Right lung (tissue), 5 donors: ENCODE measurements around the gene GAREM2. TPM values are rescaled to one million over a fixed set of nuclear protein-coding genes. Genes with fewer than 3 reads are reported as not detected.

ENCODE experiments used
- DNase-seq, 2 donors: peaks; one replicate each; pipeline ENCODE4 v3.0.0-alpha.2; 2013
- polyA plus RNA-seq, 5 donors: library from polyadenylated mRNA; unstranded; fragments of 120-200 nt; gene quantifications; one replicate each; pipeline versions ENCODE4 v1.2.1 to v1.2.3, GENCODE V29; 2013; ENCODE audit warnings: inconsistent platforms in 1 of 5, low replicate concordance in 1 of 5; ENCODE audit not compliant: insufficient read length in 5 of 5, insufficient read depth in 1 of 5

The GAREM2 gene
- polyA plus RNA-seq, 5 donors, result 6.5 to 9.0 (median 8.0) TPM

GRCh38 chr2:26168785-26169184, 4.1 kb upstream of the GAREM2 start:
- no peak for DNase-seq

- DNase-seq, result no peak
These were observed 3.7 kb upstream of the GAREM2 start for GRCh38 chr2:26169226-26169625.

DNA sequence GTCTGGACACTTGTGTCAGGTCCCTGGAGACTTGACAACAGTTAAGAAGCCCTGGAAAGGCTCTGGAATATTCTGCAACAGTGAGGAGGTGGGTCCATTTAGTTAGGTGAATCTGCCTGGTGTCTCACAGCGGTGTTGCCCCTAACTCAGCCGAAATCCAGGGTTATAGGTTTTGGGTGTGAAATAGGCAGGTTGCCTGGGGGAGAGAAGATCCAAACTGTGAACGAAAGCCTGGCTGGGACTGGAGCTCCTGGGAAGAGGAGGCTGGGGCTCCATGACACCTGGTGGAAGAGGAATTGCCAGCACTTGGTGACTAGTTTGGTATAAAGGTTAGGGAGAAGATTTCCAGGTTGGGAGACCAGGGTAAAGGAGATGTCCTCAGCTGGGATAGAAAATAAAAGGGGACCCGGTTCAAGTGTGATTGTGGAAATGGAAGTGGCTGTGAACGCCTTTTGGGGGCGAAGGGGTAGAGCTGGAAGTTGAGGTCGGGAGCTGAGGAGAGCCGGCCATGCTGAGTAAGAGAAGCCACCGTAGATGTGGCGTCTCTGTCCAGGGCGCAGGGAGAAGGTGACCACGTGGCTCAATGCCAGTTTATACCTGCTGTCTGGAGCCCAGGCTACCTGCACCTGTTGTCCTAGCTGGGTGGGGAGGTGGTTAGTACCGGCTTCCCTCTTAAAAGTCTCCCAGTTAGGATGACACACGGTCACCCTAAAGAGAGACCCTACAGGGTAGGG, 3.0 kb upstream of the GAREM2 start:
- no peak for DNase-seq

GRCh38 chr2:26170795-26171194, 2.1 kb upstream of the GAREM2 start:
- DNase-seq, result no peak

DNA sequence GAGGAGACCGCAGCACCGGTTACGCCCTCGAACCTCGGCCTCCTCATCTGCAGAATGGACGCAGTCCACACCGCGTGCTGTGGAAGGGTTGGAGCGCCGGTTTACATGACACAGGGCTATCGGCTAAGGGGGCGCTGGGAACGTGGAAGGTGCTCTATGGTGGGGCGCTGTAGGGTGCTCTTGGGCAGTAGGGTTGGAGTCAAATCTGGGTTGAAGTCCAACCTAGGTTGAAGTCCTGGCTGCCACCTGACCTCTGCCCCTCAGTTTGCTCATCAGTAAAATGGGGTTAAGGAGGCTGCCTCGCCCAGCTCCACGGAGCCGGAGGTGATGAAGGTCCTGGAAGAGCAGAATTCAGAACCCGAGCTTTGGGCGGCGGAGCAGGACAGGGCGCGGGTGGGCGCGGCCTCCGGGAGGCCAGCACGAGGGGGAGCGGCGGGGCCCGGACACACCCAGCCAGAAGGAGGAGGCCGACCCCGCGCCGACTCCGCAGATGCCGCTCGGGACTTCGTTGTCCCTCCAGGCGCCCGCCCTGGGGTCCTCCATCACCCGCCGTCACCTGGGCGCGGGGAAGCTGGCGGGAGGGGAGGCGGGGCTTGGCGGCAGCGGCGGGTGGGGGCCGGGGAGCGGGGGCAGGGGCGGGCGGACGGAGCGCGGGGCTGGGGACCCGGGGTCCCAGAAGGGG, 558 bp upstream of the GAREM2 start:
- DNase-seq, result no peak

- no peak for DNase-seq
These were observed 1.0 kb downstream of the GAREM2 start for GRCh38 chr2:26173776-26174482.

- DNase-seq, result no peak
These were observed 2.0 kb downstream of the GAREM2 start for GRCh38 chr2:26174691-26175465.

DNA sequence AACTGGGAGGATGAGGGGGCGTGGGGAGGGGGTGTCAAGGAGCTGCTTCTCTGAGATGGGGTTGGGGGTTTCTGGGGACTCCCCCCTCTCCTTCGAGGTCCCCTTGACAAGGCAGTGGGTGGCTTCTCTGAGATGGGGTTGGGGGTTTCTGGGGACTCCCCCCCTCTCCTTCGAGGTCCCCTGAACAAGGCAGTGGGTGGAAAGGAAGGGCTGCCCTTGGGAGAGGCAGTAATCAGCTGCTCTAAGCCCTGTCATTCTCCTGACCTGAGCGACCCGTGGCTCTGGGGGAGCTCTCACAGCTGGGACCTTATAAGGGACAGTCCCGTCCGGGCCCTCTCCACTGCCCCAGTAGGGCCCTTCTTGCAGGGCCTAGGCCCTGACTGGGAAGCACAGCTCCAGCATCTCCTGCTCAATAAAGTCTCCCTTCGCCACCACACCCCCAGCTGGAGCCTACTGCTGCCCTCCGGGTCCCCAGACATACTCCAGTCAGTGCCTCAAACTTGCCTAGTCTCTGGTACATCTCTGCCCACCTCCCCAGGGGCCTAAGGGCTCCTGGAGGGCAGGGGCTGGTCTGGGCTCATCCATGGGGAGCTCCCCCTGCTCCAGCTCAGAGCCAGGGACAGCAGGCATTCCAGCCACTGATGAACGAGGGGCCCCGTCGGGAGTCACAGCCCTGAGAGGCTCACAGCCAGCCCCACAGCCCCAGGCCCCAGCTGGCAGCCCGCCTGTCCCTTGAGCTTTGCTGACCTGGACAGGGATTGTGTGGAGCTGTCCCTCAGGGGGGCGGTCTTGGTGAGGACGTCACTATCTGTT, 2.8 kb downstream of the GAREM2 start:
- DNase-seq, result no peak

GRCh38 chr2:26176279-26176615, 3.4 kb downstream of the GAREM2 start:
- DNase-seq, result no peak

DNA sequence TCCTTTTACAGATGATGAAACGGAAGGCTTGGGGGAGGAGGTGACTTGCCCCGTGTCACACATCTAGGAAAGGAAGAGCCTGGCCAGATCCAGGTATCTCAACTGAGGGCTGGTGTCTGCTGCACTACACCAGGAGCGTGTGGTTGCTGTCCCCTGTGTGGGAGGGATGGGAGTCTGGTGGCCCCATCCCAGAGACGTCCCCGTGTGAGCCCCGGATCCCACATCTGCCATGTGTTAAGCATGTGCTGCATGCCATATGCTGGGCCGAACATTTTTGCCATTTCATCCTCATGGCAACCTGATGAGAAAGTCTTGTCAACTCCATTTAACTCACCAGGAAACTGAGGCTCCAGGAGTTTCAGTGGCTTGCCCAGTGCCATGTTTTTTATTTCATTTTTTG, 4.2 kb downstream of the GAREM2 start:
- no peak for DNase-seq

DNA sequence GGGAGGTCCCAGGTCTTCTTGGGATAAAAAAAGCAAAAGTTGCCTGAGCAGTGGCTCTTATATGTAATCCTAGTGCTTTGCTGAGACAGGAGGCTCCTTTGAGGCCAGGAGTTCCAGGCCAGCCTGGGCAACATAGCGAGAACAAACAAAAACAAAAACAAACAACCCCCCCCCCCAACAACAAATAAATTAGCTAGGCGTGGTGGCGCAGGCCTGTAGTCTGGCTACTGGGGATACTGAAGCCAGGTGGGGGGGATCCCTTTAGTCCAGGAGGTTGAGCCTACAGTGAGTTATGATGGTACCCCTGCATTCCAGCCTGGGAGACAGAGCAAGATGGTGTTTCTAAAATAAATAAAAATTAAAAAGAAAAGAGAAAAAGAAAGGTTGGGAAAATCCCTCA, 5.4 kb downstream of the GAREM2 start:
- no peak for DNase-seq

DNA sequence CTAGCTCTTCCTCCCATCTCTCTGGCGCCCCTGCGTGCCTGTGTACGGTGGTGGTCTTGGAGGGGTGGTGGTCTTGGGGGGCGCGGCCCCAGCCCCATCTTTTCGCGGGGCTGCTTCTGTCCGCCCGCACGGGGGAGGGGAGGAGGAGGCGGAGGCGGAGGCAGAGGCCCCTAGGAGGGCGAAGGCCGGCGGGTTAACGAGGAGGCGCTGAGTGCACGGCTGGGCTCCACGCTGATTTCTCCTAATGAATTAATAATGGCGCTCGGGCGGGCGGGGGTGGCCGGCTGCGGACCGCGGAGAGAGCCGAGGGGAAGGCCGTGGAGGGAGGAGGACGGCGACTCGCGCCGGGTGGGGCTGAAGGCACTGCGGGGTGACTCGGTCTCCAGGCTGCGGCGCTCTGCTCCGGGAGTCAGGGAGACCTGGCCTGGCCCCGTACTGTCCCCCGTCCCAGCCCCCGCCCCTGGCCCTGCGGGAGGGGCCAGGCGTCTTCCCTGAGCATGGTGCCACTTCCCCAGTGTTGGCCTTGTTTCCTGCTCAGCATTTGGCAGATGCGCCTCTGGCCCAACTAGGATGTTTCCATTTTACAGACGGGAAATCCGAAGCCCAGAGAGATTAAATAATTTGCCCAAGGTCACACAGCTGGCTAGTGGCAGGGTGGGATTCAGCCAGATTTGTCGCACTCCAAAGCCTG, 6.0 kb downstream of the GAREM2 start:
- no peak for DNase-seq

- DNase-seq, result no peak
These were observed 6.6 kb downstream of the GAREM2 start for GRCh38 chr2:26179446-26179913.

GRCh38 chr2:26182441-26182840, 9.6 kb downstream of the GAREM2 start:
- no peak for DNase-seq

- no peak for DNase-seq
These were observed 10.2 kb downstream of the GAREM2 start for GRCh38 chr2:26182887-26183630.

DNA sequence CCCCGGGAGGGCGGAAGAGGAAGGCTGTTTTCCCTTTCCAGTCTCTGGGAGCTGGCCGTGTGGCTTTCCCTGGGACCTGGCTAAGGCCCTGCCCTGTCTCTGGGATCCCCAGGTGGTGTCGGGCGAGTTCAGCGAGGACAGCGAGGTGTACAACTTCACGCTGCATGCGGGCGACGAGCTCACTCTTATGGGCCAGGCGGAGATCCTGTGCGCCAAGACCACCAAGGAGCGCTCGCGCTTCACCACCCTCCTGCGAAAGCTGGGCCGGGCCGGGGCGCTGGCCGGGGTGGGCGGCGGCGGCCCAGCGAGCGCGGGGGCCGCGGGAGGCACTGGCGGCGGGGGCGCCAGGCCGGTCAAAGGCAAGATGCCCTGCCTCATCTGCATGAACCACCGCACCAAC, 11.2 kb downstream of the GAREM2 start:
- no peak for DNase-seq

DNA sequence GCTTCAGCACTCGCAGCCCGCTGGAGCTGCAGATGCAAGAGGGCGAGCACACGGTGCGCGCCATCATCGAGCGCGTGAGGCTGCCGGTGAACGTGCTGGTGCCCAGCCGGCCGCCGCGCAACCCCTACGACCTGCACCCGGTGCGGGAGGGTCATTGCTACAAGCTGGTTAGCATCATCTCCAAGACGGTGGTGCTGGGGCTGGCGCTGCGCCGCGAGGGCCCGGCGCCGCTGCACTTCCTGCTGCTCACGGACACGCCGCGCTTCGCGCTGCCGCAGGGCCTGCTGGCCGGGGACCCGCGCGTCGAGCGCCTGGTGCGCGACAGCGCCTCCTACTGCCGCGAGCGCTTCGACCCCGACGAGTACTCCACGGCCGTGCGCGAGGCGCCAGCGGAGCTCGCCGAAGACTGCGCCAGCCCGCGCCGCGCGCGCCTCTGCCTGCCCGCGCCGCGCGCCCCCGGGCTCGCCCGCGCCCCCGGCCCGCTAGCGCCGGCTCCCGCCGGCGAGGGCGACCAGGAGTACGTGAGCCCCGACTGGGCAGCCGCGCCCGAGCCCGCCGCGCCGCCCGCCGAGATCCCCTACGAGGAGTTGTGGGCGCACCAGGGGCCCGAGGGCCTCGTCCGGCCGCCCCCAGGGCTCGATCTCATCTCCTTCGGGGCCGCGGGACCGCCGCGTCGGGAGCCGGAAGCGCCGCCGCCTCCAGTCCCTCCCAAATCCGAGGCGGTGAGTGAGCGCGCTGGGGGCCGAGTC, 11.8 kb downstream of the GAREM2 start:
- DNase-seq, result peak; percentile 87 to 88

- no peak for DNase-seq
These were observed 12.5 kb downstream of the GAREM2 start for GRCh38 chr2:26185304-26185928.
